Activated T-helper 2 cell treated with anti-CD3 and anti-CD28 coated beads, Interferon-gamma antibody, Interleukin-2, Interleukin-4, amounts not matched to agents 10 μg/mL and 5 μg/mL and 100 μg/mL, durations not matched to agents 14 hours and 24 hours and 36 hours (primary cell): ENCODE measurements around the gene OCA2. TPM values are rescaled to one million over a fixed set of nuclear protein-coding genes. Genes with fewer than 3 reads are reported as not detected.

Experiments
- DNase-seq: peaks from one replicate; pipeline ENCODE4 v3.0.0; 2021; ENCODE audit warnings: low spot score
- H3K27ac Mint-ChIP-seq: one replicate; pipeline ENCODE4 v1.8.0; 2021; ENCODE audit warnings: mixed read lengths
- H3K27me3 Mint-ChIP-seq: one replicate; pipeline ENCODE4 v1.8.0; 2021; ENCODE audit warnings: low read depth, mixed read lengths
- H3K36me3 Mint-ChIP-seq: one replicate; pipeline ENCODE4 v1.8.0; 2021; ENCODE audit warnings: low read depth, mixed read lengths
- H3K4me1 Mint-ChIP-seq: one replicate; pipeline ENCODE4 v1.8.0; 2021; ENCODE audit warnings: low read depth, mixed read lengths
- H3K4me3 Mint-ChIP-seq: one replicate; pipeline ENCODE4 v1.8.0; 2021; ENCODE audit warnings: low read depth, mild to moderate bottlenecking, moderate library complexity, mixed read lengths
- H3K9me3 Mint-ChIP-seq: one replicate; pipeline ENCODE4 v1.8.0; 2021; ENCODE audit warnings: mixed read lengths
- intact Hi-C: fragments of 100-400 bp; cut with micrococcal nuclease; formaldehyde crosslinking; loops from one replicate; pipeline ENCODE4 v1.15.1; 2023
- total RNA-seq: library from RNA; stranded (reverse); gene quantifications from 2 replicates; pipeline ENCODE4 v1.2.3, GENCODE V29; 2022

Gene OCA2
- total RNA-seq, 1 donor from 2014 or later = not detected

GRCh38 chr15:27808182-27808581, 290.9 kb downstream of the OCA2 start:
- intact Hi-C loops = no loop called here
- H3K4me3 Mint-ChIP-seq = no peak overlapping the region

GRCh38 chr15:27807335-27807734, 291.8 kb downstream of the OCA2 start:
- Mint-ChIP-seq H3K27ac (no peak overlapping the region), H3K36me3 (no peaks in the 10 kb centered on the region), H3K9me3 (peaks cover 37% of the 10 kb centered on the region), H3K27me3 (no peaks in the 10 kb centered on the region), H3K4me3 (no peak overlapping the region), H3K4me1 (no peaks in the 10 kb centered on the region)
- intact Hi-C loops = no loop called here
- no peak for DNase-seq

More at GRCh38 chr15:27808182-27808581, 290.9 kb downstream of the OCA2 start:
- no peak for DNase-seq
- Mint-ChIP-seq H3K4me1 (no peaks in the 10 kb centered on the region), H3K36me3 (no peaks in the 10 kb centered on the region), H3K27me3 (no peaks in the 10 kb centered on the region), H3K27ac (no peak overlapping the region), H3K9me3 (peaks cover 31% of the 10 kb centered on the region)

GRCh38 chr15:27806396-27806795, 292.7 kb downstream of the OCA2 start:
- Mint-ChIP-seq H3K27me3 (no peaks in the 10 kb centered on the region), H3K4me1 (no peaks in the 10 kb centered on the region), H3K9me3 (peaks cover 37% of the 10 kb centered on the region), H3K27ac (no peak overlapping the region), H3K4me3 (no peak overlapping the region), H3K36me3 (no peaks in the 10 kb centered on the region)
- intact Hi-C loops = no loop called here
- no peak for DNase-seq

GRCh38 chr15:27805261-27806220, 293.6 kb downstream of the OCA2 start:
- intact Hi-C loops = no loop called here
- DNase-seq = no peak
- no peak overlapping the region for H3K27ac Mint-ChIP-seq
- no peaks in the 10 kb centered on the region for H3K36me3 Mint-ChIP-seq
- H3K4me3 Mint-ChIP-seq = no peak overlapping the region
- H3K9me3 Mint-ChIP-seq = peaks cover 37% of the 10 kb centered on the region
- H3K27me3 Mint-ChIP-seq = no peaks in the 10 kb centered on the region
- H3K4me1 Mint-ChIP-seq = no peaks in the 10 kb centered on the region

GRCh38 chr15:27804569-27805260, 294.4 kb downstream of the OCA2 start:
- H3K4me1 Mint-ChIP-seq = no peaks in the 10 kb centered on the region
- intact Hi-C loops = no loop called here

GRCh38 chr15:27798807-27799206, 300.3 kb downstream of the OCA2 start:
- H3K4me3 Mint-ChIP-seq = no peak overlapping the region
- peaks cover 43% of the 10 kb centered on the region for H3K9me3 Mint-ChIP-seq
- intact Hi-C loops = no loop called here
- H3K27me3 Mint-ChIP-seq = no peaks in the 10 kb centered on the region
- no peaks in the 10 kb centered on the region for H3K36me3 Mint-ChIP-seq
- no peak overlapping the region for H3K27ac Mint-ChIP-seq
- no peak for DNase-seq
- H3K4me1 Mint-ChIP-seq = no peaks in the 10 kb centered on the region

More at GRCh38 chr15:27804569-27805260, 294.4 kb downstream of the OCA2 start:
- H3K4me3 Mint-ChIP-seq = no peak overlapping the region
- H3K9me3 Mint-ChIP-seq = peaks cover 43% of the 10 kb centered on the region
- H3K27me3 Mint-ChIP-seq = no peaks in the 10 kb centered on the region
- H3K36me3 Mint-ChIP-seq = no peaks in the 10 kb centered on the region
- DNase-seq = no peak
- H3K27ac Mint-ChIP-seq = no peak overlapping the region

GRCh38 chr15:27797765-27798164, 301.4 kb downstream of the OCA2 start:
- DNase-seq = no peak
- no peak overlapping the region for H3K27ac Mint-ChIP-seq
- intact Hi-C loops = no loop called here
- H3K4me1 Mint-ChIP-seq = no peaks in the 10 kb centered on the region
- H3K27me3 Mint-ChIP-seq = no peaks in the 10 kb centered on the region
- no peak overlapping the region for H3K4me3 Mint-ChIP-seq
- no peaks in the 10 kb centered on the region for H3K36me3 Mint-ChIP-seq
- peaks cover 35% of the 10 kb centered on the region for H3K9me3 Mint-ChIP-seq

- no peak for DNase-seq
- no peaks in the 10 kb centered on the region for H3K27me3 Mint-ChIP-seq
- H3K4me3 Mint-ChIP-seq = no peak overlapping the region
- intact Hi-C loops = no loop called here
- peaks cover 39% of the 10 kb centered on the region for H3K9me3 Mint-ChIP-seq
- H3K36me3 Mint-ChIP-seq = no peaks in the 10 kb centered on the region
- H3K4me1 Mint-ChIP-seq = no peaks in the 10 kb centered on the region
- no peak overlapping the region for H3K27ac Mint-ChIP-seq
These were observed 302.5 kb downstream of the OCA2 start for GRCh38 chr15:27796405-27797320.

GRCh38 chr15:27792756-27793264, 306.3 kb downstream of the OCA2 start:
- H3K9me3 Mint-ChIP-seq = peaks cover 22% of the 10 kb centered on the region
- H3K4me1 Mint-ChIP-seq = no peaks in the 10 kb centered on the region
- H3K4me3 Mint-ChIP-seq = no peak overlapping the region
- H3K27ac Mint-ChIP-seq = no peak overlapping the region
- H3K36me3 Mint-ChIP-seq = no peaks in the 10 kb centered on the region
- intact Hi-C loops = no loop called here
- H3K27me3 Mint-ChIP-seq = no peaks in the 10 kb centered on the region
- no peak for DNase-seq

GRCh38 chr15:27790270-27790669, 308.8 kb downstream of the OCA2 start:
- Mint-ChIP-seq H3K4me3 (no peak overlapping the region), H3K9me3 (peaks cover 7% of the 10 kb centered on the region), H3K27ac (no peak overlapping the region), H3K4me1 (no peaks in the 10 kb centered on the region), H3K36me3 (no peaks in the 10 kb centered on the region), H3K27me3 (no peaks in the 10 kb centered on the region)
- no peak for DNase-seq
- intact Hi-C loops = no loop called here

- no peaks in the 10 kb centered on the region for H3K36me3 Mint-ChIP-seq
- peaks cover 10% of the 10 kb centered on the region for H3K9me3 Mint-ChIP-seq
- no peak overlapping the region for H3K4me3 Mint-ChIP-seq
- intact Hi-C loops = no loop called here
- H3K27me3 Mint-ChIP-seq = no peaks in the 10 kb centered on the region
- DNase-seq = no peak
- no peaks in the 10 kb centered on the region for H3K4me1 Mint-ChIP-seq
- H3K27ac Mint-ChIP-seq = no peak overlapping the region
These were observed 311.2 kb downstream of the OCA2 start for GRCh38 chr15:27787931-27788330.

- intact Hi-C loops = no loop called here
- DNase-seq = no peak
- no peak overlapping the region for H3K27ac Mint-ChIP-seq
- no peak overlapping the region for H3K4me3 Mint-ChIP-seq
- no peaks in the 10 kb centered on the region for H3K36me3 Mint-ChIP-seq
- H3K27me3 Mint-ChIP-seq = no peaks in the 10 kb centered on the region
- no peaks in the 10 kb centered on the region for H3K4me1 Mint-ChIP-seq
- H3K9me3 Mint-ChIP-seq = peaks cover 4% of the 10 kb centered on the region
These were observed 315.0 kb downstream of the OCA2 start for GRCh38 chr15:27784107-27784506.
